SK-N-SH (cell line): ENCODE measurements around the gene CPN2. TPM values are rescaled to one million over a fixed set of nuclear protein-coding genes. Genes with fewer than 3 reads are reported as not detected.

ENCODE experiments used
- CTCF ChIA-PET: fragments of 300-600, 350-600 bp; formaldehyde crosslinking; extraction: SDS; loops from one replicate; lab custom pipeline; 2021; lab: Yijun Ruan, JAX
- POLR2A ChIA-PET: fragments of 350-600 bp; sonication (Branson Sonifier 250); formaldehyde crosslinking; extraction: SDS; loops from one replicate; lab custom pipeline; 2020; ENCODE audit warnings: antibody characterized with exemption, inconsistent platforms; lab: Yijun Ruan, JAX
- DNase-seq: peaks from one replicate; pipeline ENCODE4 v3.0.0; 2012
- H2AFZ ChIP-seq: fragments of 200-600 bp; sonication (generic); 2 replicates; pipeline ENCODE4 v1.8.1; 2016; ENCODE audit warnings: antibody characterized with exemption, mild to moderate bottlenecking, low read depth
- H3F3A ChIP-seq: fragments of 200-600 bp; sonication (generic); replicated peaks from 2 replicates; pipeline ENCODE3; 2016; ENCODE audit warnings: antibody characterized with exemption, mild to moderate bottlenecking; ENCODE audit not compliant: insufficient read depth
- H3K27ac ChIP-seq, 2 experiments: fragments of 200-500 bp in 1 of 2; fragments of 200-600 bp in 1 of 2; sonication (Bioruptor generic) in 1 of 2; sonication (generic), shearing (Covaris generic) in 1 of 2; 2 replicates each; pipeline versions ENCODE4 v1.5.1 to v1.6.1; 2014 to 2016; ENCODE audit warnings: low read depth in 2 of 2, inconsistent platforms in 1 of 2, low read length in 1 of 2, mild to moderate bottlenecking in 1 of 2, mixed read lengths in 1 of 2
- H3K27me3 ChIP-seq: fragments of 200-600 bp; sonication (generic), shearing (Covaris generic); 2 replicates; pipeline ENCODE4 v1.6.1; 2016; ENCODE audit warnings: mixed run types; ENCODE audit not compliant: insufficient read depth
- H3K36me3 ChIP-seq, 2 experiments: fragments of 200-500 bp in 1 of 2; fragments of 200-600 bp in 1 of 2; sonication (Bioruptor generic) in 1 of 2; sonication (generic) in 1 of 2; replicated peaks in 1 of 2; 2 replicates each; pipeline versions ENCODE3 to v1.5.1; 2014 to 2016; ENCODE audit warnings: low read length in 1 of 2, mild to moderate bottlenecking in 1 of 2; ENCODE audit not compliant: insufficient read depth in 2 of 2, control insufficient read depth in 1 of 2
- H3K4me1 ChIP-seq, 2 experiments: fragments of 200-500 bp in 1 of 2; fragments of 200-600 bp in 1 of 2; sonication (Bioruptor generic) in 1 of 2; sonication (generic), shearing (Covaris generic) in 1 of 2; 2 replicates each; pipeline versions ENCODE4 v1.5.1 to v1.6.1; 2014 to 2016; ENCODE audit warnings: low read depth in 1 of 2, low read length in 1 of 2, mixed run types in 1 of 2; ENCODE audit not compliant: insufficient read depth in 2 of 2, control insufficient read depth in 1 of 2
- H3K4me2 ChIP-seq: fragments of 200-600 bp; sonication (generic), shearing (Covaris generic); 2 replicates; pipeline ENCODE4 v1.6.1; 2017; ENCODE audit warnings: mixed run types
- H3K4me3 ChIP-seq, 2 experiments: fragments of 200-500 bp in 1 of 2; fragments of 200-600 bp in 1 of 2; sonication (Bioruptor generic) in 1 of 2; sonication (generic), shearing (Covaris generic) in 1 of 2; 2 replicates each; pipeline versions ENCODE4 v1.5.1 to v1.8.1; 2014 to 2016; ENCODE audit warnings: low read depth in 2 of 2, inconsistent platforms in 1 of 2, low read length in 1 of 2, mild to moderate bottlenecking in 1 of 2, mixed read lengths in 1 of 2, moderate library complexity in 1 of 2
- H3K79me2 ChIP-seq: fragments of 200-600 bp; sonication (generic); 2 replicates; pipeline ENCODE4 v1.8.1; 2017; ENCODE audit warnings: mild to moderate bottlenecking; ENCODE audit not compliant: insufficient read depth
- H3K9ac ChIP-seq: fragments of 200-600 bp; sonication (generic); 2 replicates; pipeline ENCODE4 v1.6.1; 2017; ENCODE audit warnings: mixed run types
- H3K9me2 ChIP-seq: fragments of 200-600 bp; sonication (generic); 2 replicates; pipeline ENCODE4 v1.6.1; 2017; ENCODE audit warnings: mixed run types
- H3K9me3 ChIP-seq: fragments of 200-600 bp; sonication (generic); 2 replicates; pipeline ENCODE4 v1.6.1; 2017; ENCODE audit warnings: mixed run types, mild to moderate bottlenecking, moderate library complexity
- H4K20me1 ChIP-seq: fragments of 200-600 bp; sonication (generic); 2 replicates; pipeline ENCODE4 v1.6.1; 2017; ENCODE audit warnings: mild to moderate bottlenecking, mixed run types; ENCODE audit not compliant: insufficient read depth
- CHD2 ChIP-seq: fragments of 150-350 bp; IDR thresholded peaks from 2 replicates; pipeline ENCODE4 v1.6.1; 2018; ENCODE audit warnings: low read length; ENCODE audit not compliant: partially characterized antibody
- CTCF ChIP-seq: fragments of 200-600 bp; sonication (generic); IDR thresholded peaks from 2 replicates; pipeline ENCODE4 v1.6.1; 2017; ENCODE audit warnings: antibody characterized with exemption, mild to moderate bottlenecking, moderate library complexity
- EP300 ChIP-seq, 2 experiments: IDR thresholded peaks; 2 replicates each; pipeline versions ENCODE4 v1.4.0 to v1.6.1; 2012; ENCODE audit warnings: borderline replicate concordance in 1 of 2, low read depth in 1 of 2, low read length in 1 of 2
- FOSL2 ChIP-seq: IDR thresholded peaks from 2 replicates; pipeline ENCODE4 v1.4.0; 2012; ENCODE audit warnings: low read depth, mild to moderate bottlenecking, moderate library complexity, borderline replicate concordance
- FOXJ3 ChIP-seq: sonication (generic); formaldehyde crosslinking; IDR thresholded peaks from 2 replicates; pipeline ENCODE4 v1.5.1; 2020; ENCODE audit warnings: mild to moderate bottlenecking, missing genetic modification reagents
- FOXM1 ChIP-seq: IDR thresholded peaks from 2 replicates; pipeline ENCODE4 v1.4.0; 2012; ENCODE audit warnings: low read depth, mild to moderate bottlenecking
- JUND ChIP-seq: IDR thresholded peaks from 2 replicates; pipeline ENCODE4 v1.4.0; 2012
- MXI1 ChIP-seq: IDR thresholded peaks from 2 replicates; pipeline ENCODE4 v1.6.1; 2012; ENCODE audit warnings: mild to moderate bottlenecking, low read depth, low read length, improper control_type of control experiment
- NFIC ChIP-seq: IDR thresholded peaks from 2 replicates; pipeline ENCODE4 v1.4.0; 2012; ENCODE audit warnings: borderline replicate concordance
- NRF1 ChIP-seq: IDR thresholded peaks from 2 replicates; pipeline ENCODE4 v1.6.1; 2012; ENCODE audit warnings: low read depth, mild to moderate bottlenecking, low read length
- PBX3 ChIP-seq: IDR thresholded peaks from 2 replicates; pipeline ENCODE4; 2012
- POLR2AphosphoS5 ChIP-seq: IDR thresholded peaks from 2 replicates; pipeline ENCODE4 v1.6.1; 2012; ENCODE audit warnings: low read depth, low read length
- RCOR1 ChIP-seq: fragments of 150-350 bp; IDR thresholded peaks from 2 replicates; pipeline ENCODE4 v1.6.1; 2017; ENCODE audit warnings: antibody characterized with exemption, low read length
- RXRA ChIP-seq: IDR thresholded peaks from 2 replicates; pipeline ENCODE4 v1.4.0; 2012; ENCODE audit warnings: low read depth, mild to moderate bottlenecking, borderline replicate concordance
- TAF1 ChIP-seq: IDR thresholded peaks from 2 replicates; pipeline ENCODE4 v1.6.1; 2012; ENCODE audit warnings: low read depth, mild to moderate bottlenecking, low read length, moderate library complexity, borderline replicate concordance
- TCF12 ChIP-seq: IDR thresholded peaks from 2 replicates; pipeline ENCODE4 v1.4.0; 2012
- TEAD4 ChIP-seq: IDR thresholded peaks from 2 replicates; pipeline ENCODE4 v1.4.0; 2012; ENCODE audit warnings: mild to moderate bottlenecking, borderline replicate concordance; ENCODE audit not compliant: insufficient read depth
- USF1 ChIP-seq: IDR thresholded peaks from 2 replicates; pipeline ENCODE4 v1.4.0; 2012; ENCODE audit warnings: low read depth, borderline replicate concordance
- YY1 ChIP-seq: IDR thresholded peaks from 2 replicates; pipeline ENCODE4 v1.4.0; 2012; ENCODE audit warnings: low read depth, mild to moderate bottlenecking
- WGBS: methylation state at CpG from one replicate; pipeline ENCODE4 v1.1.6; 2017; ENCODE audit warnings: low lambda C conversion rate; 5-methylcytosine and 5-hydroxymethylcytosine counted together
- polyA plus RNA-seq, 3 experiments: library from polyadenylated mRNA; depleted of rRNA; stranded (reverse); fragments of >200 nt; gene quantifications; 2 replicates each; pipeline ENCODE4 v1.2.3, GENCODE V29; 2012

CPN2 gene
- polyA plus RNA-seq, 1 of the 3 experiments (the other 2 are of a cell fraction) = not detected

GRCh38 chr3:194296454-194297263, 54.5 kb downstream of the CPN2 start:
- H3K9me3 ChIP-seq = no peaks in the 10 kb centered on the region
- H4K20me1 ChIP-seq = no peaks in the 10 kb centered on the region
- H3K4me1 ChIP-seq = peaks cover 0 to 25% of the 10 kb centered on the region in 2 experiments; a peak in 2 of 4 replicates
- no peak overlapping the region for H2AFZ ChIP-seq
- no peaks in the 10 kb centered on the region for H3K36me3 ChIP-seq
- no peaks in the 10 kb centered on the region for H3K27me3 ChIP-seq
- no peaks in the 10 kb centered on the region for H3K79me2 ChIP-seq
- H3K9me2 ChIP-seq = no peaks in the 10 kb centered on the region
- H3K27ac ChIP-seq = no peak overlapping the region
- no peak for DNase-seq
- H3K4me2 ChIP-seq = no peak overlapping the region
- TF ChIP-seq JUND (peak; percentile 70), PBX3 (peak; percentile 68), TAF1 (no peak), POLR2AphosphoS5 (no peak; the same call in 1 of the 2 replicates), EP300 (IDR thresholded peaks at IDR 0.05; ENCODE audit: borderline replicate concordance in 1 of 2, low read depth in 1 of 2, low read length in 1 of 2) (0 out of 4 replicates have a peak, but pooled peaks of 1 of the 2 experiments have one; percentile 18), NFIC (peak; percentile 53; the same call in 1 of the 2 replicates), FOSL2 (peak; percentile 52; the same call in 1 of the 2 replicates), TCF12 (peak; percentile 49; the same call in 1 of the 2 replicates)
- TF ChIP-seq, all 33 proteins: peak for 6
- POLR2A ChIA-PET = no interaction called here
- no peak overlapping the region for H3K4me3 ChIP-seq
- WGBS = 86% methylated on average over 44 of the region's 47 CpGs
- CTCF ChIA-PET = interaction anchor here (0.6 to 3.4 kb wide), 4 partner anchors 9 to 515 kb away, joined by 3 to 17 read pairs (median 4); no protein-coding TSS in a partner anchor
- no peak overlapping the region for H3K9ac ChIP-seq
- H3F3A ChIP-seq = no peaks in the 10 kb centered on the region

GRCh38 chr3:194294895-194295214, 56.3 kb downstream of the CPN2 start:
- no peak overlapping the region for H2AFZ ChIP-seq
- POLR2A ChIA-PET = no interaction called here

More at GRCh38 chr3:194294895-194295214, 56.3 kb downstream of the CPN2 start:
- DNase-seq = peak; percentile 62
- H3K79me2 ChIP-seq = no peaks in the 10 kb centered on the region
- H3K4me3 ChIP-seq = no peak overlapping the region
- CTCF ChIA-PET = interaction anchor here (0.6 to 2.5 kb wide), 5 partner anchors 8 to 29 kb away, joined by 3 to 13 read pairs (median 4); no protein-coding TSS in a partner anchor
- H3K9me3 ChIP-seq = no peaks in the 10 kb centered on the region
- H4K20me1 ChIP-seq = no peaks in the 10 kb centered on the region
- H3K36me3 ChIP-seq = no peaks in the 10 kb centered on the region
- no peaks in the 10 kb centered on the region for H3K9me2 ChIP-seq
- WGBS = 93% methylated on average over 5 of the region's 5 CpGs
- H3K4me1 ChIP-seq = peaks cover 0 to 18% of the 10 kb centered on the region in 2 experiments; a peak in 2 of 4 replicates
- no peaks in the 10 kb centered on the region for H3K27me3 ChIP-seq
- TF ChIP-seq TEAD4 = no peak
- no peak for TF ChIP-seq PBX3
- TF ChIP-seq NRF1 = no peak
- TF ChIP-seq USF1 = no peak
- TF ChIP-seq EP300 (IDR thresholded peaks at IDR 0.05; ENCODE audit: borderline replicate concordance in 1 of 2, low read depth in 1 of 2, low read length in 1 of 2) = no peak
- TF ChIP-seq RCOR1 = no peak
- no peak for TF ChIP-seq FOXJ3
- no peak for TF ChIP-seq CHD2
- no peak for TF ChIP-seq POLR2AphosphoS5
- TF ChIP-seq MXI1 = no peak
- TF ChIP-seq RXRA = no peak
- no peak for TF ChIP-seq CTCF
- no peak for TF ChIP-seq YY1
- TF ChIP-seq NFIC = no peak
- TF ChIP-seq FOXM1 = no peak
- TF ChIP-seq TCF12 = no peak
- H3K27ac ChIP-seq = no peak overlapping the region
- H3F3A ChIP-seq = no peaks in the 10 kb centered on the region
- H3K4me2 ChIP-seq = no peak overlapping the region
- H3K9ac ChIP-seq = no peak overlapping the region
